ENCODE measurements around the gene MMRN2. TPM values are rescaled to one million over a fixed set of nuclear protein-coding genes. Genes with fewer than 3 reads are reported as not detected.
"Not testable (repeated sequence)": the region's sequence is repeated elsewhere in the genome, so short reads cannot be mapped to it uniquely, and the experiment has no call there.

MMRN2 gene
- polyA plus RNA-seq, 1 donor from 2014 or later = 0.15 TPM

- H3F3A ChIP-seq (ENCODE audit: insufficient read depth, low read length, poor library complexity, severe bottlenecking) = no peaks in the 10 kb centered on the region
- no peaks in the 10 kb centered on the region for H3K9me2 ChIP-seq (ENCODE audit: insufficient read depth, low read length)
- H3K36me3 ChIP-seq (ENCODE audit: insufficient read depth, low read length) = no peaks in the 10 kb centered on the region
- peak overlapping the region; percentile 34 for H3K4me3 ChIP-seq (ENCODE audit: low read length)
- H3K79me2 ChIP-seq (replicated peaks; ENCODE audit: insufficient read depth, low read length) = no peaks in the 10 kb centered on the region
- H3K9me3 ChIP-seq (ENCODE audit: low read length) = no peaks in the 10 kb centered on the region
- TF ChIP-seq EZH2 (IDR thresholded peaks at IDR 0.05; ENCODE audit: borderline replicate concordance, insufficient read depth, low read length, poor library complexity, severe bottlenecking) (no peak), REST (IDR thresholded peaks at IDR 0.05; ENCODE audit: borderline replicate concordance) (no peak), TAF1 (IDR thresholded peaks at IDR 0.05; ENCODE audit: low read depth) (no peak), EP300 (conservative IDR thresholded peaks at IDR 0.05; ENCODE audit: poor library complexity, severe bottlenecking) (no peak), POLR2AphosphoS5 (IDR thresholded peaks at IDR 0.05) (no peak), MXI1 (conservative IDR thresholded peaks at IDR 0.05; ENCODE audit: poor library complexity, severe bottlenecking) (no peak), SMC3 (conservative IDR thresholded peaks at IDR 0.05; ENCODE audit: poor library complexity) (no peak), RAD21 (conservative IDR thresholded peaks at IDR 0.05) (no peak), CTCF (IDR thresholded peaks at IDR 0.05; ENCODE audit: poor library complexity, severe bottlenecking) (no peak)
- peak overlapping the region; percentile 37 for H3K27ac ChIP-seq (ENCODE audit: low read length)
- H2AFZ ChIP-seq (ENCODE audit: low read depth, low read length) = no peak overlapping the region
- no peak overlapping the region for H3K4me2 ChIP-seq (ENCODE audit: low read length)
- H4K20me1 ChIP-seq (ENCODE audit: insufficient read depth) = no peaks in the 10 kb centered on the region
- no peak overlapping the region for H3K9ac ChIP-seq (ENCODE audit: low read length)
- no peaks in the 10 kb centered on the region for H3K27me3 ChIP-seq (ENCODE audit: insufficient read depth, low read depth, low read length)
Observed at GRCh38 chr10:86953747-86954680, 3.4 kb downstream of the MMRN2 start.

- not testable (repeated sequence) for H3K4me2 ChIP-seq (ENCODE audit: low read length); H3K4me3 ChIP-seq (ENCODE audit: low read length); H3K9ac ChIP-seq (ENCODE audit: low read length); H3K9me3 ChIP-seq (ENCODE audit: low read length); H3K27me3 ChIP-seq (ENCODE audit: insufficient read depth, low read depth, low read length); H2AFZ ChIP-seq (ENCODE audit: low read depth, low read length); H3K27ac ChIP-seq (ENCODE audit: low read length); H3K9me2 ChIP-seq (ENCODE audit: insufficient read depth, low read length); H3F3A ChIP-seq (ENCODE audit: insufficient read depth, low read length, poor library complexity, severe bottlenecking); H4K20me1 ChIP-seq (ENCODE audit: insufficient read depth); H3K36me3 ChIP-seq (ENCODE audit: insufficient read depth, low read length); H3K79me2 ChIP-seq (replicated peaks; ENCODE audit: insufficient read depth, low read length)
Observed at GRCh38 chr10:86952697-86953096, 4.7 kb downstream of the MMRN2 start.
